HepG2 (cell line): Measurements from ENCODE around the gene TSPYL4. TPM values are rescaled to one million over a fixed set of nuclear protein-coding genes. Genes with fewer than 3 reads are reported as not detected.

ENCODE experiments used
- HDAC6 ChIP-seq: fragments of 200-600 bp; sonication (generic); IDR thresholded peaks from 2 replicates; pipeline ENCODE4 v1.7.0; 2017; ENCODE audit warnings: mild to moderate bottlenecking, antibody characterized with exemption, low read length, low read depth
- HOXA9 ChIP-seq: sonication (generic); formaldehyde crosslinking; IDR thresholded peaks from 2 replicates; pipeline ENCODE4 v1.8.1; 2022; ENCODE audit warnings: missing genetic modification reagents, mild to moderate bottlenecking, moderate library complexity, borderline replicate concordance
- MAF1 ChIP-seq: sonication (generic); formaldehyde crosslinking; IDR thresholded peaks from 2 replicates; pipeline ENCODE4 v1.5.0; 2020; ENCODE audit warnings: missing genetic modification reagents, borderline replicate concordance
- NFYC ChIP-seq: IDR thresholded peaks from 2 replicates; pipeline ENCODE4 v1.6.1; 2016; ENCODE audit warnings: missing genetic modification reagents, missing compliant biosample characterization
- NR1H2 ChIP-seq: sonication (generic); formaldehyde crosslinking; IDR thresholded peaks from 2 replicates; pipeline ENCODE4 v1.8.1; 2022; ENCODE audit warnings: low read depth, missing genetic modification reagents, borderline replicate concordance
- NR2F2 ChIP-seq: IDR thresholded peaks from 2 replicates; pipeline ENCODE4 v1.6.1; 2012; ENCODE audit warnings: low read depth, inconsistent platforms, borderline replicate concordance
- RARA ChIP-seq: IDR thresholded peaks from 2 replicates; pipeline ENCODE4 v1.6.1; 2016; ENCODE audit warnings: missing genetic modification reagents, missing compliant biosample characterization
- SAP130 ChIP-seq: IDR thresholded peaks from 2 replicates; pipeline ENCODE4 v1.6.1; 2016; ENCODE audit warnings: low read depth
- SRF ChIP-seq: IDR thresholded peaks from 2 replicates; pipeline ENCODE4 v1.6.1; 2011; ENCODE audit warnings: mild to moderate bottlenecking, low read depth, low read length, moderate library complexity
- STAG1 ChIP-seq: sonication (generic); formaldehyde crosslinking; IDR thresholded peaks from 2 replicates; pipeline ENCODE4 v1.4.0; 2020; ENCODE audit warnings: missing genetic modification reagents
- ZNF264 ChIP-seq: sonication (generic); formaldehyde crosslinking; IDR thresholded peaks from 2 replicates; pipeline ENCODE4 v1.4.0; 2020; ENCODE audit warnings: missing genetic modification reagents
- polyA plus RNA-seq, 8 experiments: library from polyadenylated mRNA; depleted of rRNA in 3 of 8; stranded (reverse) in 7 of 8; unstranded in 1 of 8; fragments of >200 nt; fragmentation: Illumina TruSeq in 4 of 8; extraction: Trizol in 4 of 8; gene quantifications; 2 replicates each; pipeline versions ENCODE4 v1.2.1 to v1.2.3, GENCODE V29; 2011 to 2016; ENCODE audit warnings: low read depth in 4 of 8, missing spikeins in 1 of 8, mixed read lengths in 1 of 8; ENCODE audit not compliant: insufficient read depth in 1 of 8
- total RNA-seq, 5 experiments: library from RNA; depleted of rRNA; stranded (reverse); fragments of >200 nt; fragmentation: Illumina TruSeq; extraction: Trizol; gene quantifications; 2 replicates each; pipeline ENCODE4 v1.2.3, GENCODE V29; 2016; ENCODE audit warnings: low read depth in 1 of 5
- TF ChIP-seq, protein P1 (sequence below): sonication (generic); formaldehyde crosslinking; IDR thresholded peaks from 2 replicates; pipeline ENCODE4 v1.4.0; 2020; ENCODE audit warnings: missing genetic modification reagents
- TF ChIP-seq, protein P2 (sequence below): sonication (generic); formaldehyde crosslinking; IDR thresholded peaks from 2 replicates; pipeline ENCODE4 v1.4.0; 2020; ENCODE audit warnings: mild to moderate bottlenecking, missing genetic modification reagents
- TF ChIP-seq, protein P3 (sequence below): sonication (generic); formaldehyde crosslinking; IDR thresholded peaks from 2 replicates; pipeline ENCODE4 v1.4.0; 2020; ENCODE audit warnings: missing genetic modification reagents
- TF ChIP-seq, protein P4 (sequence below), 2 experiments: sonication (generic) in 1 of 2; formaldehyde crosslinking in 1 of 2; IDR thresholded peaks; 2 replicates each; pipeline versions ENCODE4 v1.6.1 to v1.9.0; 2014 to 2022; ENCODE audit warnings: antibody characterized with exemption in 1 of 2, borderline replicate concordance in 1 of 2, inconsistent platforms in 1 of 2, low read depth in 1 of 2, missing genetic modification reagents in 1 of 2

The TSPYL4 gene
- total and polyA plus RNA-seq, 2 of the 13 experiments (the other 11 are each of a cell fraction or from before 2014, with no cell fraction given): 18.0 to 19.7 TPM

DNA sequence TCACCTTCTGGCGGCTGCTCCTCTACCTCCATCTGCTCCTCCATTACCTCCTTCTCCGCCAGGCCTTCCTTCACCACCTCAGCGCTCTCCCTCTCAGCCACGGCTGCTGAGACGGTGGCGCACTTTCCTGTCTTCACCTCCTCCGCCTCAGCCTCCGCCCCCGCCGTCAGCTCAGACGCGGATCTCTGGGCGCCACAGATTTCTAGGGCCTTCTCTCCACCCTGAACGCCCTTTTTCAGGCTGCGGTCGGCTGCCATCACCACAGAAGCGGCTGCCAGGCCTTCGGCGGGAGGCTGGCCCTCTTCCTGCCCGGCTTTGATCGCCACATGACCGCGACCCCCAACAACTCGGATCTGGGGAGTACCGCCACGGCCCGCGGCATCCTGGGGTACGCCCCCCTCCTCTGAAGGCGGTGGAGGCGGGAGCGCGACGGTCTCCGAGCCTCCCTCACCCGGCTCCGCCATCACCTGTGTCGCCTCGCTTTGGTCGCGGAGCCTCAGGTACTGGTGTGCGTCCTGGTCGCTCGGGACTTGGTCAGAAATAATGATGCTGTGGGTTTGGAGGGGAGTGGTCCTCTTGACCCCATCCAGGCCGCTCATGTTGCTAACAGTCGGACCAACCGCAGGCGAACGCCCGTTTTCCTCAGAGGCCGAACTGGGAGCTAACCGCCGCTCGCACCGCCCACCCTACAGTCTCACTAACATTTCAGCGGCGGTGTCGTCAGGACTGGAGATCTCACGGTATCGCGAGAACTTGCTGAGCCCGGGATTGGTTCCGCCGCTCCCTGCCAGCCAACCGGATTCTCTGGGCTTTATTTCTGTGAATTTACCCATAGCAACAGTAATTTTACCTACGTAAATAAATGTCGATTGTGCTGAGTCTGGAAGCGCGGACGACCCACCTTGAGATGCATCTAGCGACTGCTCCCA is 25.6 kb upstream of the TSPYL4 start, which contains the start of gene TSPYL1 (continued):
- peak; percentile 36; the same call in 1 of the 2 replicates for TF ChIP-seq MAF1 (CRISPR knock-in tag)
- TF ChIP-seq SRF: no peak
- TF ChIP-seq, protein P1, sequence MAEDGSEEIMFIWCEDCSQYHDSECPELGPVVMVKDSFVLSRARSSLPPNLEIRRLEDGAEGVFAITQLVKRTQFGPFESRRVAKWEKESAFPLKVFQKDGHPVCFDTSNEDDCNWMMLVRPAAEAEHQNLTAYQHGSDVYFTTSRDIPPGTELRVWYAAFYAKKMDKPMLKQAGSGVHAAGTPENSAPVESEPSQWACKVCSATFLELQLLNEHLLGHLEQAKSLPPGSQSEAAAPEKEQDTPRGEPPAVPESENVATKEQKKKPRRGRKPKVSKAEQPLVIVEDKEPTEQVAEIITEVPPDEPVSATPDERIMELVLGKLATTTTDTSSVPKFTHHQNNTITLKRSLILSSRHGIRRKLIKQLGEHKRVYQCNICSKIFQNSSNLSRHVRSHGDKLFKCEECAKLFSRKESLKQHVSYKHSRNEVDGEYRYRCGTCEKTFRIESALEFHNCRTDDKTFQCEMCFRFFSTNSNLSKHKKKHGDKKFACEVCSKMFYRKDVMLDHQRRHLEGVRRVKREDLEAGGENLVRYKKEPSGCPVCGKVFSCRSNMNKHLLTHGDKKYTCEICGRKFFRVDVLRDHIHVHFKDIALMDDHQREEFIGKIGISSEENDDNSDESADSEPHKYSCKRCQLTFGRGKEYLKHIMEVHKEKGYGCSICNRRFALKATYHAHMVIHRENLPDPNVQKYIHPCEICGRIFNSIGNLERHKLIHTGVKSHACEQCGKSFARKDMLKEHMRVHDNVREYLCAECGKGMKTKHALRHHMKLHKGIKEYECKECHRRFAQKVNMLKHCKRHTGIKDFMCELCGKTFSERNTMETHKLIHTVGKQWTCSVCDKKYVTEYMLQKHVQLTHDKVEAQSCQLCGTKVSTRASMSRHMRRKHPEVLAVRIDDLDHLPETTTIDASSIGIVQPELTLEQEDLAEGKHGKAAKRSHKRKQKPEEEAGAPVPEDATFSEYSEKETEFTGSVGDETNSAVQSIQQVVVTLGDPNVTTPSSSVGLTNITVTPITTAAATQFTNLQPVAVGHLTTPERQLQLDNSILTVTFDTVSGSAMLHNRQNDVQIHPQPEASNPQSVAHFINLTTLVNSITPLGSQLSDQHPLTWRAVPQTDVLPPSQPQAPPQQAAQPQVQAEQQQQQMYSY (CRISPR knock-in tag): peak; percentile 52; the same call in 1 of the 2 replicates
- TF ChIP-seq, protein P2, sequence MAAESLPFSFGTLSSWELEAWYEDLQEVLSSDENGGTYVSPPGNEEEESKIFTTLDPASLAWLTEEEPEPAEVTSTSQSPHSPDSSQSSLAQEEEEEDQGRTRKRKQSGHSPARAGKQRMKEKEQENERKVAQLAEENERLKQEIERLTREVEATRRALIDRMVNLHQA: no peak
- no peak for TF ChIP-seq STAG1 (CRISPR knock-in tag)
- 0 out of 2 replicates have a peak, but pooled peaks have one; percentile 5 for TF ChIP-seq RARA (CRISPR knock-in tag)
- TF ChIP-seq HDAC6: no peak
- peak; percentile 89 for TF ChIP-seq NR1H2 (CRISPR knock-in tag)
- TF ChIP-seq NFYC: peak; percentile 89
- peak; percentile 50; the same call in 1 of the 2 replicates for TF ChIP-seq ZNF264 (CRISPR knock-in tag)
- TF ChIP-seq HOXA9 (CRISPR knock-in tag): no peak
- TF ChIP-seq SAP130 (CRISPR knock-in tag): peak; percentile 89
- no peak for TF ChIP-seq NR2F2
- TF ChIP-seq, protein P3, sequence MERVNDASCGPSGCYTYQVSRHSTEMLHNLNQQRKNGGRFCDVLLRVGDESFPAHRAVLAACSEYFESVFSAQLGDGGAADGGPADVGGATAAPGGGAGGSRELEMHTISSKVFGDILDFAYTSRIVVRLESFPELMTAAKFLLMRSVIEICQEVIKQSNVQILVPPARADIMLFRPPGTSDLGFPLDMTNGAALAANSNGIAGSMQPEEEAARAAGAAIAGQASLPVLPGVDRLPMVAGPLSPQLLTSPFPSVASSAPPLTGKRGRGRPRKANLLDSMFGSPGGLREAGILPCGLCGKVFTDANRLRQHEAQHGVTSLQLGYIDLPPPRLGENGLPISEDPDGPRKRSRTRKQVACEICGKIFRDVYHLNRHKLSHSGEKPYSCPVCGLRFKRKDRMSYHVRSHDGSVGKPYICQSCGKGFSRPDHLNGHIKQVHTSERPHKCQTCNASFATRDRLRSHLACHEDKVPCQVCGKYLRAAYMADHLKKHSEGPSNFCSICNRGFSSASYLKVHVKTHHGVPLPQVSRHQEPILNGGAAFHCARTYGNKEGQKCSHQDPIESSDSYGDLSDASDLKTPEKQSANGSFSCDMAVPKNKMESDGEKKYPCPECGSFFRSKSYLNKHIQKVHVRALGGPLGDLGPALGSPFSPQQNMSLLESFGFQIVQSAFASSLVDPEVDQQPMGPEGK (CRISPR knock-in tag): no peak; the same call in 1 of the 2 replicates
- TF ChIP-seq, protein P4, sequence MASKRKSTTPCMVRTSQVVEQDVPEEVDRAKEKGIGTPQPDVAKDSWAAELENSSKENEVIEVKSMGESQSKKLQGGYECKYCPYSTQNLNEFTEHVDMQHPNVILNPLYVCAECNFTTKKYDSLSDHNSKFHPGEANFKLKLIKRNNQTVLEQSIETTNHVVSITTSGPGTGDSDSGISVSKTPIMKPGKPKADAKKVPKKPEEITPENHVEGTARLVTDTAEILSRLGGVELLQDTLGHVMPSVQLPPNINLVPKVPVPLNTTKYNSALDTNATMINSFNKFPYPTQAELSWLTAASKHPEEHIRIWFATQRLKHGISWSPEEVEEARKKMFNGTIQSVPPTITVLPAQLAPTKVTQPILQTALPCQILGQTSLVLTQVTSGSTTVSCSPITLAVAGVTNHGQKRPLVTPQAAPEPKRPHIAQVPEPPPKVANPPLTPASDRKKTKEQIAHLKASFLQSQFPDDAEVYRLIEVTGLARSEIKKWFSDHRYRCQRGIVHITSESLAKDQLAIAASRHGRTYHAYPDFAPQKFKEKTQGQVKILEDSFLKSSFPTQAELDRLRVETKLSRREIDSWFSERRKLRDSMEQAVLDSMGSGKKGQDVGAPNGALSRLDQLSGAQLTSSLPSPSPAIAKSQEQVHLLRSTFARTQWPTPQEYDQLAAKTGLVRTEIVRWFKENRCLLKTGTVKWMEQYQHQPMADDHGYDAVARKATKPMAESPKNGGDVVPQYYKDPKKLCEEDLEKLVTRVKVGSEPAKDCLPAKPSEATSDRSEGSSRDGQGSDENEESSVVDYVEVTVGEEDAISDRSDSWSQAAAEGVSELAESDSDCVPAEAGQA (IDR thresholded peaks at IDR 0.05; ENCODE audit: low read depth): no peak
- TF ChIP-seq, protein P4 (CRISPR knock-in tag; IDR thresholded peaks at IDR 0.05; ENCODE audit: borderline replicate concordance): no peak
